HG03097 (cell line): ENCODE measurements around the gene SLC16A12.
"Not testable (repeated sequence)": the region's sequence is repeated elsewhere in the genome, so short reads cannot be mapped to it uniquely, and the experiment has no call there.

Source experiments
- ATAC-seq: cut with Tn5 transposase; IDR thresholded peaks from one replicate; pipeline ENCODE4 v1.9.1; 2021; ENCODE audit not compliant: unreplicated experiment, low FRiP score

Gene SLC16A12

DNA sequence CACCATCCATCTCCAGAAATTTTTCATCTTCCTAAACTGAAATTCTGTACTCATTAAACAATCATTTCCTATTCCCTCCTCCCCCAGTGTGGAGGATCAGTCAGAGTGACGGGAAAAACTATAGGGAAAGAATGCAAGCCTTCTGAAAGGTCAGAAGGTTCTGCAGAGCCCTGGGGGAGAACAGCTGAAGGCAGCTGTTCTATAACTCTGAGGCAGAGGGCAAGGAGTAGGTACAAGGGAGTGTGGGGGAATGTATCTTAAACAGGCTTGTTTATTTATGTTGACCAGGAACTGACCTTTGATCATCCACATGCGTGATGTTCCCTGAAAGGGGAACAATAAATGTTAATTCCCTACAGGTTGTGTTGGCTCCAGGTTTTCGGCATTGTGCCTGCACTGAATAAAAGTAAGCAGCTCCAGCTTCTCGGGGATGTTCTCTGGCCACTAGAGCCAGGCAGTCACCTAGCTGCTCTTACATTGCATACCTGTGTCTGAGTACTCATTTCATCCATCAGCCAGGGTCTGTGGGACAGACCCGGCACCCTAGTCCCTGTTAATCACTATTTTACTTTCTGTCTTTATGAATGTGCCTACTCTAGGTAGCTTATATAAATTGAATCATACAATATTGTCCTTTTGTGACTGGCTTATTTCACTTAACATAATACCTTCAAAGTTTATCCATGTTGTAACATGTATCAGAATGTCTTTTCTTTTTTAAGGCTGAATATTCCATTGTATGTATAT, 137.2 kb downstream of the SLC16A12 start:
- ATAC-seq: no peak

DNA sequence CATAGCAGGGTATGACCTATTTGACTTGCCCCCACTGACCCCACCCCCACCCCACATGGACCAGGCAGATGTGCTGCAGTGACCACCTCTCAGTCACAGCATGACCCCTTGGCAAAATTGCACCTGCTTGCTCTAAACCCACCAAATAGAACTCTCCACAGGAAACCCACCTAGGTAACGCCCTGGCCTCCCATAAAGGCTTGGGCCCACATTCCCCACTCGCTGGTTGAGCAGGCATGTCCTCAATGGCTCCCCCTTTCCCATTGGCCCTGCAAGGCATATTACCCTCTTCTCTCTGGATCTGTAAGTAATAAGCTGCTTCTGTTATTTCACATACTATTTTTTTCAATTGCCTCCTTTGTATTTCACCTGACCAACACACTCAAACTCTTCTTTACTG, 140.3 kb downstream of the SLC16A12 start:
- no peak for ATAC-seq

DNA sequence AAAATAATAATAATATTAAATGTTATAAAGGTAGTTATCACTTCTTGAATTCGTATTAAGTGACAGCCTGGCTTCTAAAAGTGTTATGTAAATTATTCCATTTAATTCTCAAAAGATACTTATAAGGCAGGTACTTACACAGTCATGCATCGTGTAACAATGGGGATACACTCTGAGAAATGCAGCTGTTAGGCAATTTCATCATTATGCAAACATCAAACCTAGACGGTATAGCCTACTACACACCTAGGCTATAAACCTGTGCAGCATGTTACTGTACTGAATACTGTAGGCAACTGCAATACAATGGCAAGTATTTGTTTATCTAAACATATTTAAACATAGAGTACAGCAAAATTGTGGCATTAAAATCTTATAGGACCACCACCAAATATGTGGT, 141.5 kb downstream of the SLC16A12 start:
- ATAC-seq: no peak

DNA sequence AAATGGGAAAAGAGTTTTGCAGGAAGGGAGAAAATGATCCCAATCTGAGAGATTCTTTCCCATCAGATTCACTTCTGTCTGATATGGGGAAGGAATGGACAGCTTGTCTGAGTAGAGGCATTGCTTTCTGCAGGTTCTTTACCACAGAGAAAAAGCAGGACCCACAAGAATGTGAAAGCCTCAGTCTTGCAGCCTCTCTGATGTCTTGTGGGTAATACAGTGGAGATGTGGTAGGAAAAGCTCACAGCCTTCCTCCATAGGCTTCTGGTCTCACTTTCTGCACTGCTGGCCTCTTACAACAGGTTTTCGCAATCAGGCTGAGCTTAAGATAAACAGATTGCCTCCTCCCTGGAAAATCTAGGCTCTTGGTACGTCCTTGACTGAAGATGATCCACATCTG, 142.4 kb downstream of the SLC16A12 start:
- no peak for ATAC-seq

DNA sequence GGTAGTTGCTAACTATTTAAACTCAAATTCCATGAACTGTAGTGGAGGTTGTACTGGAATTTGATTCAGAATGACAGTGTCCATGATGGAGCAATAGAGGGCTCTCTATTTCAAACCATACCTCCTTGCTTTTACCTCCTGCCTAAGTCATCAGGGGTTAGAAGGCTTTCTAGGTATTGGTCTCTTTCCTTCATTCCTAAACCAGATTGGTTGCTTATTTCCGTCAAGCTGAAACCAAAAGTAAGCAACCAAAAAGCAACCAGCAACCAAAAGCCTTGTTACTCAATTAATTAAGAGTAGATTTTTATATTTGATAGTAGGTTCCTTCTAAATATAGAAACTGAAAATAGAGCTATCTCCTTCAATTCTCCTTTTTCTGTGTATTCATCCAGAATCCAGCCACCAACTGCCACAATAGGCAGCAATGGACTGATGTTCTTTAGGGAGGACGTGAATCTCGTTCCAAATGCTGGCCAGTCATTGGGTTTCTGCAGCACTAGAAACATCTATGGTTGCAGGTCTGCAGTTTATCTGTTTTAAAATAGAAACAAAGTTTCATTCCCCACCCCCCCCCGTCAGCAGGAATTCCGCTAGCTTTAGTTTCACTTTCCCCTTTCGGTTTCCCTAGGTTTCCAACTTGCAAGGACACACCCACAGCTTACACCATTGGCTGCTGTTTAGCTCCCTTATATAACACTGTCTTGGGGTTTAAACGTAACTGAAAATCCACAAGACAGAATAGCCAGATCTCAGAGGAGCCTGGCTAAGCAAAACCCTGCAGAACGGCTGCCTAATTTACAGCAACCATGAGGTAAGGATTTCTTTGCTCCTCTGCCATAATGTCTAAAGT, 143.3 kb downstream of the SLC16A12 start, which contains the start of gene IFIT1:
Gene IFIT1, plus strand, starts transcription at position 717 of the 850 bp plus-strand sequence. Its CDS starts 90 bp downstream, at position 807.
- peak; percentile 73 for ATAC-seq

DNA sequence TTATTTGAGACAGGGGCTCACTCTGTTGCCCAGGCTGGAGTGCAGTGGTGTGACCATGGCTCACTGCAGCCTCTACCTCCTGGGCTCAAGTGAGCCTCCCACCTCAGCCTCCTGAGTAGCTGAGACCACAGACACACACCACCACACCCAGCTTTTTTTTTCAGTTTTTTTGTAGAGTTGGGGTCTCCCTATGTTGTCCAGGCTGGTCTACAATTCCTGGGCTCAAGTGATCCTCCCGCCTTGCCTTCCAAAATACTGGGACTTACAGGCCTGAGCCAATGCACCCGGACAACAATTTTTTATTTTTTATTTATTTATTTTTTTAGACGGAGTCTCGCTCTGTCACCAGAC, 144.2 kb downstream of the SLC16A12 start:
- not testable (repeated sequence) for ATAC-seq

DNA sequence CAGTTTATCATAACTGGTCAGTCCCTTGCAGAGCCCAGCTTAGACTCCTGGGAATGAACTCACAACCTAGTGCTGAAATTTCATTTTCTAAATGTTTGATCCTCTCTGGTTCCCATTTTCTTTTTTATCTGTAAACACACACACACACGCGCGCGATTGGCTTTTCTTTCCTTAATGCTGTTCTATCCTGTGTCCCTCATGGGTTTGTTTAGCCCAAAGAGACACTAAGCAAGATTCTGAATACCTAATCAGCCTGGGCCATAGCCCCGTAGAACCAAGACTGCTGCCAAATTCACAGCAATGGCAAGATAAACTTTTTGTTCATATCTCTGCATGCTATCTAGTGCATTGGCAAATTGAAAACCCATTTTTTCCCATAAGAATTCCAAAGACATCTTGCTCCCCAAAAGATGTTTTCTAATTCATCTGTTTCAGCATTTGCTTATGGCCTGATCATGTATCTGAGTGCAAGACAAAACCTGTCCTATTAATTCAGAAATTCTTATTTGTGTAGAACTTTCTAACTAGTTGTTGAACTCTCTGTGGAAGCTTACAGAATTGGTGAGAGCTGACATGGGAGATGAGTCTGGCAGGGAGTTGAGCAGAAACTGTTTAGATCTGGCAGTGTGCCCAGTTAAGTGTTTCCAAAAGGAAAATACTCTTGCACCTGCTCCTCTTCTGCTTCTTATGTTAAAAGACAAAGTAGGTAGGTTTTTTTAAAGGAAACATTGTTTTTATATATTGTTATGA, 144.7 kb downstream of the SLC16A12 start:
- ATAC-seq: no peak

DNA sequence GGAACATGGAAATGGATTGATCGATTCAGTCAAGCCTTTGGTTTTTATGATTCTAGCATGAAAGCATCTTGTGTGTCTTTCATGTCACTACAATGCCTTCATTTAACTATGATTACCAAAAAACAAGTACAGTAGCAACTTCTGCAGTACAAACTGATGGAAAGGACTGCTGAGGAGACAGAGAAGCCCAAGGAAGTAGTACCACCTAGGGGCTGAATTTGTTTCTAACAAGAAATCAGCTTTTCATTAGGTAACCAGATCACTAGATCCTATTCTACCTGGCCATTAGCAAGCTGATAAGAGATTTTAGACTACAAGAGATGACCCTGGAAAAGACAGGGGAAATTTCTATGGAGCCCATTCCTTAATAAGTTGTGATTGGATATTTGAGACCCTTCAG, 146.1 kb downstream of the SLC16A12 start:
- ATAC-seq: no peak

DNA sequence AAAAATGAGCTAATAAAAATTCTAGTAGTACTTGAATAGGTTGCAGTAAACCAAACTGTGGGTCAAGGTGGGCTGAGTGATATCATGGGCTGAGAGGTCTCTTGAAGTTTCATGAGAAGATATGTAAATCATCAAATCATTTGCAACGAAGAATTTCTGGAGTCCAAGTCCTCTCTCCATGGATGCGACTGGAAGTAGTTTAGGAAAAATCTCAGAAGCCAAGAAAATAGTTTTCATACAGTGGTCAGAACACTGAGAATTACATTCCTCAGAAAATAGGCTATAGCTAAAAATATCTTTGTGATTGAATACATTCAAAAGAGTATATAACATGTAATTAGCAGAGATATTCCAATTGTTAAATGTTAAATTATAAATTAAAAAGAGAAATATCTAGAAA, 146.6 kb downstream of the SLC16A12 start:
- no peak for ATAC-seq

DNA sequence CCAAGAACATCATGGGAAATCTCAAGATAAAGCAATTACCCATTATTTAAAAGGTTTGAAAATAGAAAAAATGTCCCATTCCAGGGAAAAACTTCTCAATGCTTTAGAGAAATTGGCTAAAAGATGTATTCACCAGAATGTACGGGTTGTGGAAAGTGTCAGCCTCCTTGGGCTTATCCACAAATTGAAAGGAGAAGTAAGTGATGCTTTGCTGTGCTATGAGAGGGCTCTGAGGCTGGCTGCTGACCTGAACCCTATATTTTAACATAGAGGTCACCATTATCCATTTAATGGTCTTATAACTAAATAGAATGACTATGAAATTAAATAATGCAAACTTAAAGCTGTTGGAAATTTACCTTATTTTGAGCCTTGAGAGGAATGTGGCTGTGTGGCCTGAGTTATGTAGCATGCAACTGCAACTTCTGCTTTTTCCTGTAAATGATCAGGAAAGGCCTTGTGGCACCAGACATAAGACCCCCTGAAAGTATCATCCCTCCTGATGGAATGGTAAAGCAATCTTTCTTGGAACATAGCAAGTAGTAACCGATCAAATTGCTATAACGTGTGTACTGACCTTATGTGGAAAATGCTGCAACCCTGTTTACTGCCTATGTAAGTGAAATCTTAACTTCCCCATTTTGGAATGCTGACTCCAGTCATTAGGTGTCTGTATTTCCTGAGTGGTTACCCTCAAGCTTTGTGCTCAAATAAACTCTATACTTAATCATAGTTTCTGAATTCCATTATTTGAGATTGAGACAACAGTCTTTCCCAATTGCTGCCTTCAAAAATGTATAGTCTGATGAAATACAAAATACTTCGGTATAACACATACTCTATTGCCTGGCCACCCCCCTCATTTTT, 150.7 kb downstream of the SLC16A12 start:
- ATAC-seq: no peak

DNA sequence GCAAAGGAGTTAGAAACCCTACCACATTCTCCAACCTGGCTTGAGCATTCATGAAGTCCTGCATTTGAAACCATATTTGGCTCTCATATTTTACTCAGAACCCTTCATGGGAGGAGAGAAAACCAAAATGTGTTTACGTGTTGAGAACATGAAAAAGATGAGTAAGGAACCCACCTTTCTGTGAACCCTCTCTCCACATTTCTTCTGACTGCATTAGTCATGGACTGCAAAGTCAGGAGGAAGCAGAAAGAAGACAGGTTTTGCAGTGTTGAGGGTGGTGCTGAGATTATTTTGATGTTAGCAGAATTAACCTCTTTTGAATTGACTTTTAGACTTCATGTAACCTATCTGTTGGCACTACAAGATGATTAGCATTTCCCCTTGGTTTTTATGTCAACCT, 152.6 kb downstream of the SLC16A12 start:
- ATAC-seq: no peak
